Frontal cortex (tissue), 4 donors: ENCODE results near the gene PFKL. TPM values are rescaled to one million over a fixed set of nuclear protein-coding genes. Genes with fewer than 3 reads are reported as not detected.

ENCODE experiments used
- DNase-seq, 2 donors: peaks; one replicate each; pipeline ENCODE4 v3.0.0; 2012; ENCODE audit warnings: low spot score in 2 of 2
- FAIRE-seq: peaks from 2 replicates; lab custom pipeline; 2012; peaks lifted over from hg19 to GRCh38; lab: Jason Lieb, UNC
- total RNA-seq: library from RNA; depleted of rRNA; stranded (reverse); fragments of >200 nt; gene quantifications from one replicate; pipeline ENCODE4 v1.2.3, GENCODE V29; 2014
- donor health status: control.
- donor health status: control.
- donor health status: control.

Gene PFKL
- total RNA-seq, result 111 TPM

GRCh38 chr21:44299458-44300261 lies at the start of gene PFKL:
Gene PFKL (plus strand): TSS chr21:44300053. CDS start chr21:44300106, 53 bp downstream.
- DNase-seq (peak; percentile 91 to 93), FAIRE-seq (no peak)

- no peak for FAIRE-seq
- DNase-seq, result no peak
These were observed 45.8 kb upstream of the PFKL start for GRCh38 chr21:44253832-44254710.

GRCh38 chr21:44255511-44255981 lies 44.3 kb upstream of the PFKL start:
- no peak for FAIRE-seq
- no peak for DNase-seq

GRCh38 chr21:44258056-44258725 lies 41.7 kb upstream of the PFKL start:
- no peak for FAIRE-seq
- no peak for DNase-seq

GRCh38 chr21:44259082-44259705 lies 40.7 kb upstream of the PFKL start:
- no peak for FAIRE-seq
- no peak for DNase-seq

GRCh38 chr21:44260066-44260465 lies 39.8 kb upstream of the PFKL start:
- FAIRE-seq (no peak), DNase-seq (no peak)

GRCh38 chr21:44260791-44261631 lies 38.8 kb upstream of the PFKL start:
- no peak for FAIRE-seq
- no peak for DNase-seq

GRCh38 chr21:44261675-44262295 lies 38.1 kb upstream of the PFKL start, which contains the start of gene DNMT3L:
Gene DNMT3L (minus strand): TSS chr21:44261897. CDS start chr21:44261259, 638 bp downstream.
- FAIRE-seq, result no peak
- DNase-seq, result no peak

GRCh38 chr21:44262338-44263056 lies 37.4 kb upstream of the PFKL start:
- FAIRE-seq, result no peak
- DNase-seq, result no peak

- no peak for FAIRE-seq
- DNase-seq, result no peak
These were observed 36.6 kb upstream of the PFKL start for GRCh38 chr21:44263221-44263760.

- no peak for FAIRE-seq
- no peak for DNase-seq
These were observed 36.1 kb upstream of the PFKL start for GRCh38 chr21:44263768-44264167.

GRCh38 chr21:44265734-44266270 lies 34.1 kb upstream of the PFKL start:
- DNase-seq (no peak), FAIRE-seq (no peak)

GRCh38 chr21:44267655-44268142 lies 32.2 kb upstream of the PFKL start:
- FAIRE-seq, result no peak
- DNase-seq, result no peak

- FAIRE-seq, result no peak
- no peak for DNase-seq
These were observed 30.8 kb upstream of the PFKL start for GRCh38 chr21:44269090-44269489.

GRCh38 chr21:44271558-44272283 lies 28.1 kb upstream of the PFKL start:
- no peak for DNase-seq
- no peak for FAIRE-seq

GRCh38 chr21:44272284-44272858 lies 27.5 kb upstream of the PFKL start:
- FAIRE-seq (no peak), DNase-seq (no peak)
